Osteocyte (in vitro differentiated cells): ENCODE measurements around the gene PPP1R15A. TPM values are rescaled to one million over a fixed set of nuclear protein-coding genes. Genes with fewer than 3 reads are reported as not detected.

Experiments used
- DNase-seq: peaks from one replicate; pipeline ENCODE4 v3.0.0; 2021; ENCODE audit warnings: mixed read lengths; ENCODE audit not compliant: unreplicated experiment; ENCODE audit errors: extremely low spot score
- H3K27ac Mint-ChIP-seq: one replicate; pipeline ENCODE4 v1.8.0; 2021; ENCODE audit warnings: mild to moderate bottlenecking, mixed read lengths; ENCODE audit not compliant: unreplicated experiment
- H3K27me3 Mint-ChIP-seq: one replicate; pipeline ENCODE4 v1.8.0; 2021; ENCODE audit warnings: mixed read lengths; ENCODE audit not compliant: unreplicated experiment
- H3K36me3 Mint-ChIP-seq: one replicate; pipeline ENCODE4 v1.8.0; 2021; ENCODE audit warnings: mixed read lengths; ENCODE audit not compliant: unreplicated experiment
- H3K4me1 Mint-ChIP-seq: one replicate; pipeline ENCODE4 v1.8.0; 2021; ENCODE audit warnings: mixed read lengths; ENCODE audit not compliant: unreplicated experiment
- H3K4me3 Mint-ChIP-seq: one replicate; pipeline ENCODE4 v1.8.0; 2021; ENCODE audit warnings: mild to moderate bottlenecking, moderate library complexity, mixed read lengths; ENCODE audit not compliant: unreplicated experiment
- H3K9me3 Mint-ChIP-seq: one replicate; pipeline ENCODE4 v1.8.0; 2021; ENCODE audit warnings: mixed read lengths; ENCODE audit not compliant: unreplicated experiment
- total RNA-seq: library from RNA; stranded (reverse); gene quantifications from 2 replicates; pipeline ENCODE4 v1.2.1, GENCODE V29; 2021
- TF ChIP-seq, protein P1 (sequence below): fragments of 200-600 bp; sonication (generic); IDR thresholded peaks from 2 replicates; pipeline ENCODE4 v1.5.0; 2021; ENCODE audit warnings: antibody characterized with exemption, mild to moderate bottlenecking, moderate library complexity

Gene PPP1R15A
- total RNA-seq, 1 donor from 2014 or later: 118 TPM

- Mint-ChIP-seq H3K27ac (no peak overlapping the region), H3K36me3 (peaks cover 24% of the 10 kb centered on the region), H3K27me3 (no peaks in the 10 kb centered on the region), H3K4me1 (no peaks in the 10 kb centered on the region), H3K9me3 (no peaks in the 10 kb centered on the region), H3K4me3 (no peak overlapping the region)
- TF ChIP-seq, protein P1, sequence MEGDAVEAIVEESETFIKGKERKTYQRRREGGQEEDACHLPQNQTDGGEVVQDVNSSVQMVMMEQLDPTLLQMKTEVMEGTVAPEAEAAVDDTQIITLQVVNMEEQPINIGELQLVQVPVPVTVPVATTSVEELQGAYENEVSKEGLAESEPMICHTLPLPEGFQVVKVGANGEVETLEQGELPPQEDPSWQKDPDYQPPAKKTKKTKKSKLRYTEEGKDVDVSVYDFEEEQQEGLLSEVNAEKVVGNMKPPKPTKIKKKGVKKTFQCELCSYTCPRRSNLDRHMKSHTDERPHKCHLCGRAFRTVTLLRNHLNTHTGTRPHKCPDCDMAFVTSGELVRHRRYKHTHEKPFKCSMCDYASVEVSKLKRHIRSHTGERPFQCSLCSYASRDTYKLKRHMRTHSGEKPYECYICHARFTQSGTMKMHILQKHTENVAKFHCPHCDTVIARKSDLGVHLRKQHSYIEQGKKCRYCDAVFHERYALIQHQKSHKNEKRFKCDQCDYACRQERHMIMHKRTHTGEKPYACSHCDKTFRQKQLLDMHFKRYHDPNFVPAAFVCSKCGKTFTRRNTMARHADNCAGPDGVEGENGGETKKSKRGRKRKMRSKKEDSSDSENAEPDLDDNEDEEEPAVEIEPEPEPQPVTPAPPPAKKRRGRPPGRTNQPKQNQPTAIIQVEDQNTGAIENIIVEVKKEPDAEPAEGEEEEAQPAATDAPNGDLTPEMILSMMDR: no peak
- DNase-seq: no peak
These were observed 13.1 kb upstream of the PPP1R15A start for GRCh38 chr19:48858984-48859710.

GRCh38 chr19:48859711-48860572 lies 12.3 kb upstream of the PPP1R15A start:
- H3K27ac Mint-ChIP-seq: no peak overlapping the region
- H3K9me3 Mint-ChIP-seq: no peaks in the 10 kb centered on the region
- no peak overlapping the region for H3K4me3 Mint-ChIP-seq
- no peak for DNase-seq
- TF ChIP-seq, protein P1: no peak
- no peaks in the 10 kb centered on the region for H3K4me1 Mint-ChIP-seq
- no peaks in the 10 kb centered on the region for H3K27me3 Mint-ChIP-seq
- H3K36me3 Mint-ChIP-seq: peaks cover 27% of the 10 kb centered on the region

GRCh38 chr19:48861313-48861712 lies 10.9 kb upstream of the PPP1R15A start:
- Mint-ChIP-seq H3K4me1 (no peaks in the 10 kb centered on the region), H3K36me3 (peaks cover 27% of the 10 kb centered on the region), H3K27me3 (no peaks in the 10 kb centered on the region), H3K9me3 (no peaks in the 10 kb centered on the region), H3K27ac (no peak overlapping the region), H3K4me3 (no peak overlapping the region)
- no peak for DNase-seq
- TF ChIP-seq, protein P1: no peak

DNA sequence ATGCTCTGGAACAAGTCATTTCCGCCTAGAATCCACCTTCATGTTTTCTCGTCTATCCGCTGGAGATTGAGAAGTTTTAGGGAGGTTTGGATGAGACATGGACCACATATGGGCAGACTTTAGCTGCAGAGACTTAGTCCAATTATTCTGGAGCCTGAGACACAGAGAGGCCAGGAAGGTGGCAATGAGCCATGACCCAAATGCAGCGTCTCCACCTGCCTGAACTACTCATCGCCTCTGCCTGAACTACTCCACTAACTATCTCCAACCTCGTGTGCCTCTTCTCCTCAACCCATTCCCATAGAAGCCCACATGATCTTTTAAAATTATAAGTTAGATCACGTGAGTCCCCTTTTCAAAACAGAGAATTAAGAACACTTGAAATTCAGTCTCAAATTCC lies 9.4 kb upstream of the PPP1R15A start:
- Mint-ChIP-seq H3K9me3 (no peaks in the 10 kb centered on the region), H3K36me3 (peaks cover 27% of the 10 kb centered on the region), H3K27me3 (no peaks in the 10 kb centered on the region), H3K4me3 (no peak overlapping the region), H3K4me1 (peaks cover 15% of the 10 kb centered on the region), H3K27ac (no peak overlapping the region)
- no peak for DNase-seq
- TF ChIP-seq, protein P1: no peak

GRCh38 chr19:48866692-48867091 lies 5.5 kb upstream of the PPP1R15A start:
- Mint-ChIP-seq H3K27me3 (no peaks in the 10 kb centered on the region), H3K36me3 (peaks cover 12% of the 10 kb centered on the region), H3K4me1 (peaks cover 26% of the 10 kb centered on the region), H3K27ac (peak overlapping the region; percentile 98), H3K9me3 (no peaks in the 10 kb centered on the region), H3K4me3 (peak overlapping the region; percentile 86)
- TF ChIP-seq, protein P1: no peak
- no peak for DNase-seq
